NCI-H1048 (cell line): ENCODE results near the gene LTBP1.

Source experiments
- DNase-seq: peaks from one replicate; lab custom pipeline; 2025; lab: John Stamatoyannopoulos, UW

The LTBP1 gene

DNA sequence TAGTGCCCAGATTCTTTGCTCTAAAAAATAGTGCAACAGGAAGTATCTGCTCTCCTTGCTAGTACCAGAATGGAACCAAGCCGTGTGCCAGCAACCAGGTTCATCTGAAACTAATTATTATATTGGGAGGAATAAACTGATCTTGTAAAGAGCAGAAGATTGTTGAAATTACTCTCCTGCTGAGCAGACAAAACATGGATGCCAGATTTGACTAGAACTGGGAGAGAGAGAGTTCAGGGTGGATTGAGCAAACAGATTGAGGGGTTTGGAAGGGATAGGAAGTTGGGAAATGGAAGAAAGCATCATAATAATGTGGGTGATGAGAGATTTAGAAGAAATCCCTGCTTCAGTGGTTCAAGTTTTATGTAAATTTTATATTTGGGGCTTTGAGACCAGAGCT, 369.6 kb downstream of the LTBP1 start:
- DNase-seq = no peak

DNA sequence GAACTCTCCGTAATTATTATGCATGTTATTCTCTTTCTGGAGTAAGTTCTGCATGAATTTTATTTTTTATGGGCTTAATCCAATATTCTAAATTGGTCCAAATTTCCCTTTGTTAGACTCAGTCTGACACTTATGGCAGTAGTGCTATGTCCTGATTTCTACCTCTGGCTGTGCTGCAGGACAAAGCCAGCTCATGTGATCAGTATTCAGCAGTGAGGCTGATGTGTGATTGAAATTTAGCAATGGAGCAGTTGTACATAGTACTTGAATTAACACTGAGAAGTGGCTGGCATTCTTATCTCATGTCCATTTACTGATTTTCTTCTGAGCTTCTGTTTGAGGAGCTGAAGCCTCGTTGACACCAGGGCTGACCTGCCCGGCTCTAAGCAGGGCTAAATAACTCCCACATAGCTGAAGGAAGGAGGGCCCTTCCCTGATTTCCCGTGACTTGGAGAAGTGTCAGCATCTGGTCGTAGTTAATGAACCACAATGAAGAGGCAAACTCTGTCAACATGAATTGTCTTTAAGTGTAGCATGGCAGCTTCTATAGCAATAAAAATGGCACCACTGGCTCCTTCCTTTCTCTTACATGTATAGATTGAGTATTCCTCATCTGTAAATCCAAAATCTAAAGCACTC, 370.7 kb downstream of the LTBP1 start:
- no peak for DNase-seq

DNA sequence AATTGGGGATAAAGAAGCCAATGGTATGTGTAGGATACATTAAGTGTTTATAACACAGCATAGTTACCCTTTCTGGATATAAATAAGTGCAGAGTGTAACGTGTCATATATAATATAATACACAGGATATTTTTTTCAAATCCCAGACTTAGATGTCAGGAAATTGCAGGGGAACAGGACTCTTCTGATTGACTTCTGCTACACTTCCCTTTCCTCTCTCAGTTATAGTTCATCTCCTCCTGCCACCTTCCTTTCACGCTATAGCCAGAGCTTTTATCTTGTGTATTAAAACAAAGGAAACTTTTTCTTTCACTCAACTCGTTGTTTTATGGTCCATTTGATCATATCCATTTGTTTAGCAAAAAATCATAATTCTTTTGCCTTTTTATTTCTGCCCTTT, 371.7 kb downstream of the LTBP1 start:
- DNase-seq = no peak

DNA sequence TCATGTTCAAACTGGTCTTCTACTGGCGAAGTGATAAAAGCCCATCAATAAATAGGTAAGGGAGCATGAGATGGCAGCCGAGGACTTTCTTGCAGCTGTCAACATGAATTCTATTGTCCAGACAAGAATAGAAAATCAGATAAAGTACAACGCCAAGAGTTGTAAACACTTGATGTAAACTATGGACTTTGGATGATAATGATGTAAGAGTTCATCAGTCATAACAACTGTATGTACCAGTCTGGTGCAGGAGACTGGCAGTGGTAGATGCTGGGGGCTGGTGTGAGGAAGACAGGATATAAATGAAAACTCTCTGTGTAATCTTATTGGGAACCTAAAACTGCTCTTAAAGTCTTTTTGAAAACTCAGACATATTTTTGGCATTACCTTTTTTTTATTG, 373.8 kb downstream of the LTBP1 start:
- DNase-seq = no peak

DNA sequence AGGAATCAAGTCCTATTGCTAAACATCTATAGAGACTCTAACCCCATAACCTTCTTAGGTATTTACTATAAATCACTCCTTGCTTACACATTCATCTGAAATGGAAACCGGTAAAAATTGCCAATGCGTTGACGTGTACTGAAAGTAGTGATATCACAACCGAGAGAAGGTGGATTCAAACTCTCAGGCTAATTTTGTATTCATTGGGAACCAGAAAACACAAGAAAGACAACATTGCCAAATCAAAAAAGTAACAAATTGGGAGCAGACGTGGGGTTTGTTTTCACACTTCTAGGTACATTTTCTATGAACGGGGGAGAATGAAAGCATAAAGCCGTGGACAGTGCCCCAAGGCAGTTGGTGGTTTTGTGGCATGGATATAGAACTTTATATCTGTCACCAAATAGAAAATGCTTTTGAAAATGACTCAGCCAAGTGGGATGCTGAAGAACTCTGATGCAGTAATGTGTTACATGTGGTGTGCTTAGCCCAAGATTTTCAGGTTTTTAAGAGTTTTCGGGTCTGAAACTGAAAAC, 374.6 kb downstream of the LTBP1 start:
- no peak for DNase-seq

DNA sequence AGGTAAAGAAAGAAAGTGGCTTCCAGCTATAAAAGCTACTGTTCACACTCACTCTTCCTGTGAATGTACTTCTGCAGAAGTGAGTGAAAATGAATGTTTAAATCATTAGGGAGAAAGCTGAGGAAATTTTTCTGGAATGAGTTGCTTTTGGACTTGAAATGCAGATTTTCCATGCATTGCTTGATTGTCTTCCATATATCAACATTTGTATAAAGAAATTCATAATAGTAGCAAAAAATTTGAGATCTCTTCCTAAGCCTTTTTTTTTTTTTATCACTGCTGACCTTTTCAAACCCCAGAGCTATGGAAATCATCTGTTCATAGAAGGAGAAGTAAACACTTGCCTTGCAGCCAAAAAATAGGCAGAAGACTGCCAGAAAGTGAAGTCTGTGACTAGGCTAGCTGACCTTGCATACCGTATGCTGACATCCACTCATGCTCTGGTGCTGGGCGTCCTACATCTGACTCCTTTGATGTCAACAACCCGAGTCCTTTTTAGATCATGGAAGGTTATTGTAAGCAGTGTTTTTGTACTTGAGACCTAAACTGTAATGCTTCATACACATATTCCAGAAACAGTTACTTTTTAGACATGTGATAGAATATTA, 375.2 kb downstream of the LTBP1 start:
- no peak for DNase-seq

DNA sequence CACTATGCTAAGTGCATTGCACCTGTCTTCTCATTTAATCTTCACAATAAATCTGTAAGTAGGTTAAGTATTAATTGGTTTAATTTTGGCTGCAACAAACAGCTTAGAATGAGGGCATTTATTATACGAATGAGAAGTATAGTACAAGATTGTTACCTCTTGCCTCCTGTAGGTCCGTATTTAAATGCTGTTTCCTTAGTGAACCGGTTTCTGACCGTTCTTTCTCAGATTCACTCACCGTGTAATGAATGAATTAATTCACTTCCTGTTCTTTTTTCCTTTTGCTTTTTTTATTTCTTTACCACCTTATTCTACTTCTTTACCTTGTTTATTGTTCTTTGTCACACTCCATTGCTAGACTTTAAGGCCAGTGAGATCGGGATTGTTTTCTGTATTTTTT, 375.9 kb downstream of the LTBP1 start:
- DNase-seq = no peak

DNA sequence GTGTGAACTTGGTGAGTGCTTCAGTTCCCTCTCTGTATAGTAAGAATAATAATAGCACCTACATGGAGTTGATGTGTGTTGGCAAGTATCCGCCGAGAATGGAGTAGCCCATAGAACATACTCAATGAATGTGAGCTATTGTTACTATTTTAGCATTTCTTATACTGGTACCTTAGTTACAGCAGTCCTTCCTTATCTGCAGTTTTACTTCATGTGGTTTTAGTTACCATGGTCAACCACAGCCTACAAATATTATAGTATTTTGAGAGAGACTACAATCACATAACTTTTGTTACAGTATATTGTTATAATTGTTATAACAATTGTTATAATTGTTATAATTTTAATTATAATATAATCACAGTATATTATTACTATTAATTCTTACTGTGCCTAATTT, 377.2 kb downstream of the LTBP1 start:
- no peak for DNase-seq

DNA sequence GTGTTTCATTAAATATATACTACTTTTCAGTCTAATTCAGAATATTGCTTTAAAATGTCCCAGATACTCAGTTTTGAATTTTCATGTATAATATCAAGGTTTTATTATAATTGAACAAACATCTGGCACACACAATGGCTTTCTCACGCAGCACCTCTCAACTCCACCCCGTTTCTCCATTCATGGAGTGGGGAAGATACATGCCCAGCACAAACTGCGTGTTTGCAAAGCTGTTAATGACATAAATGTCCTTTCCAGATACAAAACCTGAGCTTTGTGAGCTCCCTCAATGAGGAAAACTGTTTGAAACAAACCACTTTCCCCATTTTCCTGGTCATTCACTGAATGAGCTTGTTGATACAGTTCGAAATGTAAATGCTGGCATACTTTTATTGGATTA, 379.3 kb downstream of the LTBP1 start:
- DNase-seq = no peak

DNA sequence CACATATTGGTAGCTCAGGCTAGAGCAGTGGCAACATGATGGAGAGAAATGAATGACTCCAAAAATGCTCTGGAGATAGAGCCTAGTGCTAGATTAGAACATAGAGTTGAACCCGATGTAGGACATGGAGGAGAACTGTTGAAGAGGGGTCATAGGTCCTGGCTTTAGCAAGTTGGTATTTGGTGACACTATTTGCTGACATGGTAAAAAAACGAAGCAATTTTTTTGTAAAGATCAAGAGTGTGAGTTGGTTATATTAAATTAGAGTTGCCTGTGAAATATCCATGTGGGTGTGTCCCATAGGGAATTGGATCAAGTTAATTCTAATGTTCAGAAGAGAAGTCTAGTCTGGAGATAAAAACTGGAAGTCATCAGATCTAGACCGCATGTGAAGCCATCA, 386.7 kb downstream of the LTBP1 start:
- DNase-seq = no peak

DNA sequence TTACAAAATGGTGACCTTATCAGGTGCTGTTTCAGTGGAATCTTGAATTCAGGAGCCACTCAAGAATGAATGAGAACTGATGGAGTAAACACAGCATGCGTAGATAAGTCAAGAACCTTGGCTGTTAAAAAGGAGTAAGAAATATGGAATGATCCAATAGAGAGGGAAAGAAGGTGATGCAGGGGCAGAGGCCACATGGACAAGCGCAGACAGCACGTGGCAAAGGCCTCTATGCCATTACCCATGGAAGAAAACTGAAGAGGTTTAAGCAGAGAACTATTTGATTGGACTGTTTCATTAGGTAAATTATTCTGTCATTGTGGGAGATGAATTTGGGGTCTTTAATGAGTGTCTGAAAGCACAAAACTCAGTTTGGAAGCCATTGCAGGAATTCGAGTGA, 387.3 kb downstream of the LTBP1 start:
- DNase-seq = no peak

DNA sequence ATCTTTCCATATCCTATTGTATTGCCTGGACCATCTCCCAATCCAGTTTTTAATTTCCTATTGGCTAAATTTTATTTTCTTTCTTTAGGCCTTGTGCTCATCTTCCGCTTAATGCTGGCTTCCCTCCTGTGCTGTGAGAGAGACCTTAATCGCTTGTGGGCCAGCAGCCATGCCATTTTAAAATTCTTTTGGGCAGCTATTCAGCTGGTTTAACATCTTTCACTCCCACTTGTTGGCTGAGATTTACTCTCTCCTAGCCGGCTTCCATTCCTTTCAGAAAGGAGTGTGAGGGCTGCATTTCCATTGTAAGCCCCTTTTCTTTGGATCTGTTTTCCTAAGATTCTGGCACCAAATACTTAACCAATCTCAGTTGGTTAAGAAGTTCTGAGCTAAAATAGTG, 388.8 kb downstream of the LTBP1 start:
- DNase-seq = no peak

DNA sequence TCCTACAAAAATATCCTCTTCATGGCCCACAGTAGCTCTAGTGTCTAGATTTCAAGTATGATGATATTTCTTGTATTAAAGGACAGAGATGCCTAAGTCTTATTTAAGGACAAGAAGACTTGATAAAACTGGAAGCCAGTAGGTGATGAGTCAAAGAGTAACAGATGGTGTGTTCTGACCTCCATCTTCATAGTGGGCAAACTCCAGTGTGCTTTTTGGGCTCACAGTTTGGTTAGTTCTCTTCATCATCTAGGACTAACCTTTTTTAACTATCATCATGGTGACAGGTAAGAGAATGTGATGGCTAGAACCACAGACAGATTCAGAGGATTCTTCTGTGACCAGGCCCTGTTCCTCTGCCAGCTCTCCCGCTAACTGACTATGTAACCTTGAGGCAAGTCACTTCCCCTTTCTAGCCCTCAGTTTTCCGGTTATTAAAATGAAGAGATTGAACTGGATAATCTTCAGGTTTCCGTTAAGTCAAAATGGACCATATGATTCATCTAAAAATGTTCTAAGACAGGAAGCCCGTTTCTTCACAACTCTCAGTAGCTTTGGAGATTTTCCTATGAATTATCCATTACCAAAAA, 389.4 kb downstream of the LTBP1 start:
- no peak for DNase-seq

DNA sequence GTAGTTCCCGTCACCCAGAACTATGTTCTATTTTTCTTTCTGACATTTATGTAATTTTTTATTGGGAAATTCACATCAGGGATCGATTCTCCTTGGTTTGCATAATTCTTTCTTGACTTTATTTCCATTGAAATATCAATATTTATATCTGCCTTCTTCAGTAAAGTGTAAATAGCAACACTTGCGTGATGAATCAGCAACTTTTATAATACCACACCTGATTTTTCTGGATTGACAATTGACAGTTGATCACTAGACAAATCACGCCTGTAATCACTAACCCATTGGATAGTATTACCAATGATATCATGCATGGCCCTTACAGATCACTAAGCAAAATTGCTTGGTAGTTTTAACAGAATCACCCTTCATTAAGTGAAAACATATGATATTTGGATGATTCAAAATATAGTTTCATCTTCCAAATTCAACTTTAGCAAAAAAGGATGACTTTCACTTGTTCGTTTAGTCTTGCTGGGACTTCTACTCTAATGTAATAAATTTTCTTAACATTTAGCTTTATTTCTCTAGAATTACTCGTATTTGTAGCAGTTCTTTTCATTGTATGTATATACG, 390.7 kb downstream of the LTBP1 start:
- no peak for DNase-seq

DNA sequence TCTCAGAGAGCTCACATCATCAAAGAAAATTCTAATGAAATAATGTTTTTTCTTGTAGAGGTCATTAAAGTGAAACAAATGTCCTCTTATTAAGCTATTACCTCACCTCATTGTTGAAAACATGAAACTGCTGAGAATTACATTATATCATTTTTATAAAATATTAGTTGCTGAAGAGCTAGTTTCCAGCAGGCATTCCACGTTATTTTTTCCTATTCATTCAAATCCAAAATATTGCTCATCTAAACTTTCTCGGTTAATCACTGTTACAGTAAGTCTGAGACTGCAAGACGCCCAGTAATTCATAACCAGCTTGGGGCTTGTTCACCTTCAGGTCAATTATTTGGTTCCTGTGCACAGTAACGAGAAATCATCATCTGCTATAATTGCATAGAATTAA, 391.2 kb downstream of the LTBP1 start:
- DNase-seq = no peak

DNA sequence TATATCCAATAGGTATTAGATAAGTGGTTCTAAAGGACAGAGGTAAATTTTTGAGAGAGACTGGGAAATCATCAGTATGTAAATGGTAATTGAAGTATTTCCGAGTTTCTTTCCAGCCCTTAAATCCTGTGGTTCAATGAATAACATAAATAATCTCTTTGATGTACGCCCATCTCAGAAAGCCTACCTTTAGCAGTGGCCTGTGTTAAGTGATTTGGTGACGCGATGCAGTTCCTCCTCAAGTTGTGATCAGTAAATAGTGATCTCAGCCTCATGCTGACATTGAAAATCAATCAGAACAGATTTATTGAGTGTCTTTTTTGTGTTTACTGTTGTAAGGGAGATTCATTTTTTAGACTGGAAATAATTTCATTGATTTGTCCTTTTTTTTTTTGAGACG, 392.5 kb downstream of the LTBP1 start:
- no peak for DNase-seq

DNA sequence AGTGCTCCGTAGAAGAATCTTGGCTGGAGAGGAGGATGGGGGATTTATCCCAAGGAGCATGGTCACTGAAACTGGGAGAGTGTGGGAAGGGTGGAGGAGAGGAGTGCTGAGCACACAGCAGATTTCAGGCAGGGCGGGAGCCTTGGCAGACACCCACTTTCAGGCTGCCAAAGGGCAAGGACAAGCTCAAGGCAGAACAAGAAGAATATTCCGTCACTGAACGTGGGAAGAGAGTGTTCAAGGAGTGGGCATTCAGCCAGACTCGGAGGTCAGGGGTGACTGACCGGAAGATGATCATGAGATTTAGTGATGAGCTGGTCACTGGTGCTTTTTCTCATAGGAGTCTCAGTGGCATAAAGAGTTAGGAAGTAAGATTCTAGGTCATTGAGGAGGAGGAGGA, 393.5 kb downstream of the LTBP1 start:
- DNase-seq = no peak

DNA sequence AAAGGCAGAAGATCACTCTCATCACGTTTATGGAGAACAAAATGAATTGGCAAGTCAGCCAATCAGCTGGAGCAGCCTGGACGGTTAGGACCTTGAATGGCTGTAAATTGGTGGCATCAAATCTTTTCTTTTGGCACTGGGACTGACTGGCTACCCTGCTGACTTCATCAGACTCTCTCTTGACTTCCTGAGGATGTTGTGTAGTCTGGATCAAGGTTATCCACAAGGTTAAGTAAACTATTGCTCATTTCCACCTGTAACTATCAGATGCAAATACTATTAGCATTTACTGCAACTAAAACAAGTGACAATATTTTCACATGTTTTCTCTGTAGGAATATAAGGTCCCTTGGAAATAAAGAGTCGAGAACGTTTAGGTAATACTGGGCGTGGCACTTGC, 395.4 kb downstream of the LTBP1 start:
- no peak for DNase-seq

DNA sequence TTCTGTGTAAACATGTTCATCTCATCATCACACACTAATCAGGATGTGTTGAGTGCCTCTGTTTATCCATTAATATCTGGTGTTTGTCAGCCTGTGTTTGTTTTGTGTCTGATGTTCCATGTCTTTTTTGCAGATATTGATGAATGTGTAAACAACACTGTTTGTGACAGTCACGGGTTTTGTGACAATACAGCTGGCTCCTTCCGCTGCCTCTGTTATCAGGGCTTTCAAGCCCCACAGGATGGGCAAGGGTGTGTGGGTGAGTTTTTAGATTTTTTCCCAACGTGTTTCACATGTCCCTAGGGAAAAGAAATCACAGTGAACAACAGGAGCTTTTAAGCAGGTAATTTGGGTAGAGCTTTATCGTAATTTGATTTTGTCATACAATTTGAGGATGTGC, 396.0 kb downstream of the LTBP1 start:
- no peak for DNase-seq

DNA sequence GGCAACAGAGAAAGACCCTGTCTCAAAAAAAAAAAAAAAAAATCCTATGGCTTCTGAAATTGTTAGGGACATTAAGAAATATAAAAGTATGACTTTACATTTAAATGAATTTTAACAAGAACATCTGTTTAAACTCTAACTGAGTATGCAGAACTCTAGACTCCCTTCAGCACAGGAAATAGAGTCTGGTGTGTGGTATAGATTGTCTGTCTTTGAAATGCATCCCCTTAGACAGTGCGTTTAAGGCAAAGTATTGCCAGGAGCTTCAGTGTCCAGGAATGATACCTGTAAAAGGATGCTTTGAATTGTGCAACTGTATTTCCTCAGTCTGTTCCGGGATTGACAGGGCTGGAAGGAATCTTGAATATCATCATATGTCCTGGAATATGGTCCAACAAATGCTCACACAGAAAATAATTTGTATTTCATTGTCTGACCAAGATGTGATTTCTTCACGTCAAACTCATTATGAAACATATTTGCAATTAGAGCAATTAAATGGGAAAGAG, 396.7 kb downstream of the LTBP1 start:
- DNase-seq = no peak

DNA sequence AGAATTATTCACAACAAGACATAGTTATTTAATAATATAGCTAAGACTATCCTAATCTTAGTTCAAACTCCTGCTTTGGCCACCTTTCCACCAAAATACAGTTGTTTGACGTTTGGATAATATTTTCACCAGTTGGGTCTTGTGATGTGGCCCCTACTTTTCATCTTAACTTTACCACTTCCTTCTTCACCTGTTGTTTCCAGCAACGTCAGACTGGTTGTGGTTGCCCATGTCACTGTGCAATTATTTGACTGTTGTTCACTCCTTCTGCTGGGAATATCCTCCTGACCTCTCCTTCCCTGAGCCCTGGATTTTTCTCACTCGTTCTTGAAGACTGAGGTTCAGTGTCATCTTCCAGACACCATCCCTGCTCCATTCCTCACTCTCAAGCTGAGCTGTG, 397.5 kb downstream of the LTBP1 start:
- no peak for DNase-seq

DNA sequence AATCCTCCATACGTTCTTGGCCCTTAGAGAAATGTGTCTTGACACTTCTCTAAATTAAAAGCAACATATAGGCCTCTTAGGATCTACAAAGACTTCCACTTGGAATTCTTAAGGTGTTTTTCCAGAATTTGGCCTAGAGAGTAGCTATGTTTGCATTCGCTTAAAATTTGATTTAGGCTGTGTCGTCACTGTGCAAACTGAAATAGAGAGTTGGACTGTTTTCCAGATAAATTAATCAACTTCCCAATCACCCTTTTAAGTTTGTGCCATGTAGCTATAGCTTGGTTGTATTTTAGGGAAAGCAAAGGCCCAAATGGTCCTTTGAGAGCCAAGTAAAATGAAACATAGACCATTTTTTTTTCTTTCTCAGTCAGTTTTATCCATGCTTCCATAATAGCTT, 401.1 kb downstream of the LTBP1 start:
- DNase-seq = no peak

DNA sequence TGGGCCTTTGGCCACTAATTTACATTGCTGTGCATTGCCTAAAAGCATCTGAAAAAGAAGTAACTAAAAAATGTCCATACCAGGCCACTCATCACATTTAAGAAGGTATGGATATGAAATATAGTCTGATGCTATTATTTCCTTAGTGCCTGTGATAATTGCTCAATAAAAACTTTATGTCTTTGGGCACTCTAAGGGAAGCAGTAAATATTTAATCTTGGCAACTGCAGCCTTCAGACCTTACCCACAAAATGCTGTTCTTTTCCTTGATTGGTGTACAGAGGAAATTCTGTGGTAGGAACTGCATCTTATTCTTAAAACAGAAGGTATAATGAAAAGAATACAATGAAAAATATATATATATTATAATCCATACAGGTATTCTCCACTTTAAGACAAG, 403.9 kb downstream of the LTBP1 start:
- DNase-seq = no peak
